LNCAP (cell line): ENCODE results near the gene PRKCA.

Source experiments
- CTCF ChIP-seq: fragments of 450-650 bp; IDR thresholded peaks from 2 replicates; pipeline ENCODE4 v1.5.1; 2017; ENCODE audit warnings: mild to moderate bottlenecking

The PRKCA gene

GRCh38 chr17:66691644-66692420 lies 389.4 kb downstream of the PRKCA start:
- no peak for TF ChIP-seq CTCF

GRCh38 chr17:66692421-66692690 lies 389.9 kb downstream of the PRKCA start:
- no peak for TF ChIP-seq CTCF

GRCh38 chr17:66695098-66695497 lies 392.7 kb downstream of the PRKCA start:
- TF ChIP-seq CTCF, result no peak

- no peak for TF ChIP-seq CTCF
These were observed 395.9 kb downstream of the PRKCA start for GRCh38 chr17:66698270-66698669.

- TF ChIP-seq CTCF, result no peak
These were observed 399.0 kb downstream of the PRKCA start for GRCh38 chr17:66701462-66701861.

GRCh38 chr17:66702106-66702936 lies 399.9 kb downstream of the PRKCA start:
- TF ChIP-seq CTCF, result no peak

- no peak for TF ChIP-seq CTCF
These were observed 402.6 kb downstream of the PRKCA start for GRCh38 chr17:66704858-66705520.
